WTC11 (cell line): ENCODE results near the gene ETF1. TPM values are rescaled to one million over a fixed set of nuclear protein-coding genes. Genes with fewer than 3 reads are reported as not detected.
A peak's percentile ranks its signal among the peaks of the same experiment; 100 is the strongest.

Experiments used
- CREB1 ChIP-seq: sonication (generic); formaldehyde crosslinking; IDR thresholded peaks from 2 replicates; pipeline ENCODE4 v1.8.0; 2023; ENCODE audit warnings: mild to moderate bottlenecking, missing genetic modification reagents
- EMX1 ChIP-seq: fragments of 250-450 bp; sonication (Bioruptor Pico); IDR thresholded peaks from 2 replicates; pipeline ENCODE4 v1.8.0; 2021; ENCODE audit warnings: mild to moderate bottlenecking
- FOXJ3 ChIP-seq: sonication (generic); formaldehyde crosslinking; IDR thresholded peaks from 2 replicates; pipeline ENCODE4 v1.9.0; 2021; ENCODE audit warnings: missing genetic modification reagents, mild to moderate bottlenecking, borderline replicate concordance
- GRHL2 ChIP-seq: fragments of 250-450 bp; sonication (Bioruptor Pico); IDR thresholded peaks from 2 replicates; pipeline ENCODE4 v1.8.0; 2022; ENCODE audit warnings: mild to moderate bottlenecking, moderate library complexity; ENCODE audit not compliant: insufficient replicate concordance, severe bottlenecking
- MXD4 ChIP-seq: fragments of 250-450 bp; sonication (Bioruptor Pico); IDR thresholded peaks from 2 replicates; pipeline ENCODE4 v1.8.0; 2021; ENCODE audit warnings: mild to moderate bottlenecking, moderate library complexity, borderline replicate concordance
- RELA ChIP-seq: sonication (generic); formaldehyde crosslinking; IDR thresholded peaks from 2 replicates; pipeline ENCODE4 v1.8.1; 2022; ENCODE audit warnings: missing genetic modification reagents, mild to moderate bottlenecking, borderline replicate concordance
- SP1 ChIP-seq: sonication (generic); formaldehyde crosslinking; conservative IDR thresholded peaks from 2 replicates; pipeline ENCODE4 v1.8.1; 2022; ENCODE audit warnings: missing genetic modification reagents
- TEAD4 ChIP-seq: sonication (generic); formaldehyde crosslinking; IDR thresholded peaks from 2 replicates; pipeline ENCODE4 v1.8.0; 2022; ENCODE audit warnings: mild to moderate bottlenecking, missing genetic modification reagents
- TP53 ChIP-seq: sonication (generic); formaldehyde crosslinking; IDR thresholded peaks from 2 replicates; pipeline ENCODE4 v1.8.1; 2023; ENCODE audit warnings: mild to moderate bottlenecking, missing genetic modification reagents
- ZNF263 ChIP-seq: sonication (generic); formaldehyde crosslinking; IDR thresholded peaks from 2 replicates; pipeline ENCODE4 v1.8.1; 2022; ENCODE audit warnings: low read depth, mild to moderate bottlenecking, moderate library complexity, missing genetic modification reagents
- ZNF423 ChIP-seq: fragments of 250-450 bp; sonication (Bioruptor Pico); IDR thresholded peaks from 2 replicates; pipeline ENCODE4 v2.1.2; 2022; ENCODE audit warnings: mild to moderate bottlenecking, moderate library complexity
- total RNA-seq: library from RNA; stranded (reverse); gene quantifications from 3 replicates; pipeline ENCODE4 v1.2.3, GENCODE V29; 2021
- TF ChIP-seq, protein P1 (sequence below): sonication (generic); formaldehyde crosslinking; IDR thresholded peaks from 2 replicates; pipeline ENCODE4 v1.8.1; 2022; ENCODE audit warnings: mild to moderate bottlenecking, moderate library complexity, missing genetic modification reagents
- TF ChIP-seq, protein P2 (sequence below): sonication (generic); formaldehyde crosslinking; IDR thresholded peaks from 2 replicates; pipeline ENCODE4 v1.8.1; 2023; ENCODE audit warnings: mild to moderate bottlenecking, missing genetic modification reagents, moderate library complexity
- TF ChIP-seq, protein P3 (sequence below): fragments of 250-450 bp; sonication (Bioruptor Pico); IDR thresholded peaks from 2 replicates; pipeline ENCODE4 v2.1.2; 2022; ENCODE audit warnings: mild to moderate bottlenecking, moderate library complexity
- TF ChIP-seq, protein P4 (sequence below): fragments of 250-450 bp; sonication (Bioruptor Pico); IDR thresholded peaks from 2 replicates; pipeline ENCODE4 v1.8.0; 2021; ENCODE audit warnings: mild to moderate bottlenecking
- TF ChIP-seq, protein P5 (sequence below): sonication (generic); formaldehyde crosslinking; IDR thresholded peaks from 2 replicates; pipeline ENCODE4 v1.8.0; 2023; ENCODE audit warnings: missing genetic modification reagents
- TF ChIP-seq, protein P6 (sequence below): fragments of 250-450 bp; sonication (Bioruptor Pico); IDR thresholded peaks from 2 replicates; pipeline ENCODE4 v1.9.0; 2021; ENCODE audit warnings: moderate library complexity, mild to moderate bottlenecking, inconsistent platforms, borderline replicate concordance
- TF ChIP-seq, protein P7 (sequence below): sonication (generic); formaldehyde crosslinking; IDR thresholded peaks from 2 replicates; pipeline ENCODE4 v1.8.1; 2023; ENCODE audit warnings: mild to moderate bottlenecking, missing genetic modification reagents, borderline replicate concordance
- TF ChIP-seq, protein P8 (sequence below): fragments of 250-450 bp; sonication (Bioruptor Pico); IDR thresholded peaks from 2 replicates; pipeline ENCODE4 v1.9.0; 2021; ENCODE audit warnings: mild to moderate bottlenecking
- TF ChIP-seq, protein P9 (sequence below): sonication (generic); formaldehyde crosslinking; IDR thresholded peaks from 2 replicates; pipeline ENCODE4 v1.8.0; 2023; ENCODE audit warnings: mild to moderate bottlenecking, missing genetic modification reagents

The ETF1 gene
- total RNA-seq, 1 experiment from 2014 or later, result 137 TPM

DNA sequence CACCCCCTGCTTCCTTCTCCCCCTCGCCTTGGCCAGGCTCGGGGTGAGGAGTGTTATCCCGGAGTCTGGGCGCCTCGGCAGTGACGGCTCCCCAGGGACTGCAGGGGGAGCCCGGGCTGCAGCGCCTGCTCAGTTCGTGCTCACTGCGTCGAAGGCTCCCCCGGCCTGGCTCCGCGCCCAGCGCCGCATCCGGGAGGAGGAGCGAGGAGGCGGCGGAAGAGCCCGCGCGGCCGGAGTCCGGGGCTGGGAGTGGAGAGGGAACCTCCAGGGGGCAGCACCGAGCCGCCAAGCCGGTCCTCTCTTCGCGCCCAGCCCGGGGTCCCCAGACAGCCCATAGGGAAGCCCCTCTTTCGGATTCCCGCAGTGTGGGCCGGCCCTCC lies 79.0 kb downstream of the ETF1 start (continued):
- TF ChIP-seq, protein P1, sequence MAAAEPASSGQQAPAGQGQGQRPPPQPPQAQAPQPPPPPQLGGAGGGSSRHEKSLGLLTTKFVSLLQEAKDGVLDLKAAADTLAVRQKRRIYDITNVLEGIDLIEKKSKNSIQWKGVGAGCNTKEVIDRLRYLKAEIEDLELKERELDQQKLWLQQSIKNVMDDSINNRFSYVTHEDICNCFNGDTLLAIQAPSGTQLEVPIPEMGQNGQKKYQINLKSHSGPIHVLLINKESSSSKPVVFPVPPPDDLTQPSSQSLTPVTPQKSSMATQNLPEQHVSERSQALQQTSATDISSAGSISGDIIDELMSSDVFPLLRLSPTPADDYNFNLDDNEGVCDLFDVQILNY, result peak; percentile 94
- TF ChIP-seq ZNF263 (CRISPR knock-in tag) (peak; percentile 83), GRHL2 (CRISPR knock-in tag) (no peak), RELA (CRISPR knock-in tag) (peak; percentile 69; the same call in 1 of the 2 replicates), MXD4 (CRISPR knock-in tag) (no peak), FOXJ3 (CRISPR knock-in tag) (no peak), TP53 (peak; percentile 79; the same call in 1 of the 2 replicates), ZNF423 (CRISPR knock-in tag) (peak; percentile 70), SP1 (CRISPR knock-in tag) (peak; percentile 65), TEAD4 (CRISPR knock-in tag) (no peak), CREB1 (CRISPR knock-in tag) (no peak), EMX1 (CRISPR knock-in tag) (0 out of 2 replicates have a peak, but pooled peaks have one; percentile 56)
- TF ChIP-seq, protein P2, sequence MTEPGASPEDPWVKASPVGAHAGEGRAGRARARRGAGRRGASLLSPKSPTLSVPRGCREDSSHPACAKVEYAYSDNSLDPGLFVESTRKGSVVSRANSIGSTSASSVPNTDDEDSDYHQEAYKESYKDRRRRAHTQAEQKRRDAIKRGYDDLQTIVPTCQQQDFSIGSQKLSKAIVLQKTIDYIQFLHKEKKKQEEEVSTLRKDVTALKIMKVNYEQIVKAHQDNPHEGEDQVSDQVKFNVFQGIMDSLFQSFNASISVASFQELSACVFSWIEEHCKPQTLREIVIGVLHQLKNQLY, result no peak
- TF ChIP-seq, protein P3, sequence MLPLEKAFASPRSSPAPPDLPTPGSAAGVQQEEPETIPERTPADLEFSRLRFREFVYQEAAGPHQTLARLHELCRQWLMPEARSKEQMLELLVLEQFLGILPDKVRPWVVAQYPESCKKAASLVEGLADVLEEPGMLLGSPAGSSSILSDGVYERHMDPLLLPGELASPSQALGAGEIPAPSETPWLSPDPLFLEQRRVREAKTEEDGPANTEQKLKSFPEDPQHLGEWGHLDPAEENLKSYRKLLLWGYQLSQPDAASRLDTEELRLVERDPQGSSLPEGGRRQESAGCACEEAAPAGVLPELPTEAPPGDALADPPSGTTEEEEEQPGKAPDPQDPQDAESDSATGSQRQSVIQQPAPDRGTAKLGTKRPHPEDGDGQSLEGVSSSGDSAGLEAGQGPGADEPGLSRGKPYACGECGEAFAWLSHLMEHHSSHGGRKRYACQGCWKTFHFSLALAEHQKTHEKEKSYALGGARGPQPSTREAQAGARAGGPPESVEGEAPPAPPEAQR (CRISPR knock-in tag), result no peak
- TF ChIP-seq, protein P4, sequence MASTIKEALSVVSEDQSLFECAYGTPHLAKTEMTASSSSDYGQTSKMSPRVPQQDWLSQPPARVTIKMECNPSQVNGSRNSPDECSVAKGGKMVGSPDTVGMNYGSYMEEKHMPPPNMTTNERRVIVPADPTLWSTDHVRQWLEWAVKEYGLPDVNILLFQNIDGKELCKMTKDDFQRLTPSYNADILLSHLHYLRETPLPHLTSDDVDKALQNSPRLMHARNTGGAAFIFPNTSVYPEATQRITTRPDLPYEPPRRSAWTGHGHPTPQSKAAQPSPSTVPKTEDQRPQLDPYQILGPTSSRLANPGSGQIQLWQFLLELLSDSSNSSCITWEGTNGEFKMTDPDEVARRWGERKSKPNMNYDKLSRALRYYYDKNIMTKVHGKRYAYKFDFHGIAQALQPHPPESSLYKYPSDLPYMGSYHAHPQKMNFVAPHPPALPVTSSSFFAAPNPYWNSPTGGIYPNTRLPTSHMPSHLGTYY, result peak; percentile 2; the same call in 1 of the 2 replicates
- TF ChIP-seq, protein P5, sequence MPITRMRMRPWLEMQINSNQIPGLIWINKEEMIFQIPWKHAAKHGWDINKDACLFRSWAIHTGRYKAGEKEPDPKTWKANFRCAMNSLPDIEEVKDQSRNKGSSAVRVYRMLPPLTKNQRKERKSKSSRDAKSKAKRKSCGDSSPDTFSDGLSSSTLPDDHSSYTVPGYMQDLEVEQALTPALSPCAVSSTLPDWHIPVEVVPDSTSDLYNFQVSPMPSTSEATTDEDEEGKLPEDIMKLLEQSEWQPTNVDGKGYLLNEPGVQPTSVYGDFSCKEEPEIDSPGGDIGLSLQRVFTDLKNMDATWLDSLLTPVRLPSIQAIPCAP (CRISPR knock-in tag), result 0 out of 2 replicates have a peak, but pooled peaks have one; percentile 39
- TF ChIP-seq, protein P6, sequence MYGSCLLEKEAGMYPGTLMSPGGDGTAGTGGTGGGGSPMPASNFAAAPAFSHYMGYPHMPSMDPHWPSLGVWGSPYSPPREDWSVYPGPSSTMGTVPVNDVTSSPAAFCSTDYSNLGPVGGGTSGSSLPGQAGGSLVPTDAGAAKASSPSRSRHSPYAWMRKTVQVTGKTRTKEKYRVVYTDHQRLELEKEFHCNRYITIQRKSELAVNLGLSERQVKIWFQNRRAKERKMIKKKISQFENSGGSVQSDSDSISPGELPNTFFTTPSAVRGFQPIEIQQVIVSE, result no peak
- TF ChIP-seq, protein P7, sequence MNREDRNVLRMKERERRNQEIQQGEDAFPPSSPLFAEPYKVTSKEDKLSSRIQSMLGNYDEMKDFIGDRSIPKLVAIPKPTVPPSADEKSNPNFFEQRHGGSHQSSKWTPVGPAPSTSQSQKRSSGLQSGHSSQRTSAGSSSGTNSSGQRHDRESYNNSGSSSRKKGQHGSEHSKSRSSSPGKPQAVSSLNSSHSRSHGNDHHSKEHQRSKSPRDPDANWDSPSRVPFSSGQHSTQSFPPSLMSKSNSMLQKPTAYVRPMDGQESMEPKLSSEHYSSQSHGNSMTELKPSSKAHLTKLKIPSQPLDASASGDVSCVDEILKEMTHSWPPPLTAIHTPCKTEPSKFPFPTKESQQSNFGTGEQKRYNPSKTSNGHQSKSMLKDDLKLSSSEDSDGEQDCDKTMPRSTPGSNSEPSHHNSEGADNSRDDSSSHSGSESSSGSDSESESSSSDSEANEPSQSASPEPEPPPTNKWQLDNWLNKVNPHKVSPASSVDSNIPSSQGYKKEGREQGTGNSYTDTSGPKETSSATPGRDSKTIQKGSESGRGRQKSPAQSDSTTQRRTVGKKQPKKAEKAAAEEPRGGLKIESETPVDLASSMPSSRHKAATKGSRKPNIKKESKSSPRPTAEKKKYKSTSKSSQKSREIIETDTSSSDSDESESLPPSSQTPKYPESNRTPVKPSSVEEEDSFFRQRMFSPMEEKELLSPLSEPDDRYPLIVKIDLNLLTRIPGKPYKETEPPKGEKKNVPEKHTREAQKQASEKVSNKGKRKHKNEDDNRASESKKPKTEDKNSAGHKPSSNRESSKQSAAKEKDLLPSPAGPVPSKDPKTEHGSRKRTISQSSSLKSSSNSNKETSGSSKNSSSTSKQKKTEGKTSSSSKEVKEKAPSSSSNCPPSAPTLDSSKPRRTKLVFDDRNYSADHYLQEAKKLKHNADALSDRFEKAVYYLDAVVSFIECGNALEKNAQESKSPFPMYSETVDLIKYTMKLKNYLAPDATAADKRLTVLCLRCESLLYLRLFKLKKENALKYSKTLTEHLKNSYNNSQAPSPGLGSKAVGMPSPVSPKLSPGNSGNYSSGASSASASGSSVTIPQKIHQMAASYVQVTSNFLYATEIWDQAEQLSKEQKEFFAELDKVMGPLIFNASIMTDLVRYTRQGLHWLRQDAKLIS (CRISPR knock-in tag), result peak; percentile 85; the same call in 1 of the 2 replicates
- TF ChIP-seq, protein P8, sequence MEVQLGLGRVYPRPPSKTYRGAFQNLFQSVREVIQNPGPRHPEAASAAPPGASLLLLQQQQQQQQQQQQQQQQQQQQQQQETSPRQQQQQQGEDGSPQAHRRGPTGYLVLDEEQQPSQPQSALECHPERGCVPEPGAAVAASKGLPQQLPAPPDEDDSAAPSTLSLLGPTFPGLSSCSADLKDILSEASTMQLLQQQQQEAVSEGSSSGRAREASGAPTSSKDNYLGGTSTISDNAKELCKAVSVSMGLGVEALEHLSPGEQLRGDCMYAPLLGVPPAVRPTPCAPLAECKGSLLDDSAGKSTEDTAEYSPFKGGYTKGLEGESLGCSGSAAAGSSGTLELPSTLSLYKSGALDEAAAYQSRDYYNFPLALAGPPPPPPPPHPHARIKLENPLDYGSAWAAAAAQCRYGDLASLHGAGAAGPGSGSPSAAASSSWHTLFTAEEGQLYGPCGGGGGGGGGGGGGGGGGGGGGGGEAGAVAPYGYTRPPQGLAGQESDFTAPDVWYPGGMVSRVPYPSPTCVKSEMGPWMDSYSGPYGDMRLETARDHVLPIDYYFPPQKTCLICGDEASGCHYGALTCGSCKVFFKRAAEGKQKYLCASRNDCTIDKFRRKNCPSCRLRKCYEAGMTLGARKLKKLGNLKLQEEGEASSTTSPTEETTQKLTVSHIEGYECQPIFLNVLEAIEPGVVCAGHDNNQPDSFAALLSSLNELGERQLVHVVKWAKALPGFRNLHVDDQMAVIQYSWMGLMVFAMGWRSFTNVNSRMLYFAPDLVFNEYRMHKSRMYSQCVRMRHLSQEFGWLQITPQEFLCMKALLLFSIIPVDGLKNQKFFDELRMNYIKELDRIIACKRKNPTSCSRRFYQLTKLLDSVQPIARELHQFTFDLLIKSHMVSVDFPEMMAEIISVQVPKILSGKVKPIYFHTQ (CRISPR knock-in tag), result no peak
- TF ChIP-seq, protein P9, sequence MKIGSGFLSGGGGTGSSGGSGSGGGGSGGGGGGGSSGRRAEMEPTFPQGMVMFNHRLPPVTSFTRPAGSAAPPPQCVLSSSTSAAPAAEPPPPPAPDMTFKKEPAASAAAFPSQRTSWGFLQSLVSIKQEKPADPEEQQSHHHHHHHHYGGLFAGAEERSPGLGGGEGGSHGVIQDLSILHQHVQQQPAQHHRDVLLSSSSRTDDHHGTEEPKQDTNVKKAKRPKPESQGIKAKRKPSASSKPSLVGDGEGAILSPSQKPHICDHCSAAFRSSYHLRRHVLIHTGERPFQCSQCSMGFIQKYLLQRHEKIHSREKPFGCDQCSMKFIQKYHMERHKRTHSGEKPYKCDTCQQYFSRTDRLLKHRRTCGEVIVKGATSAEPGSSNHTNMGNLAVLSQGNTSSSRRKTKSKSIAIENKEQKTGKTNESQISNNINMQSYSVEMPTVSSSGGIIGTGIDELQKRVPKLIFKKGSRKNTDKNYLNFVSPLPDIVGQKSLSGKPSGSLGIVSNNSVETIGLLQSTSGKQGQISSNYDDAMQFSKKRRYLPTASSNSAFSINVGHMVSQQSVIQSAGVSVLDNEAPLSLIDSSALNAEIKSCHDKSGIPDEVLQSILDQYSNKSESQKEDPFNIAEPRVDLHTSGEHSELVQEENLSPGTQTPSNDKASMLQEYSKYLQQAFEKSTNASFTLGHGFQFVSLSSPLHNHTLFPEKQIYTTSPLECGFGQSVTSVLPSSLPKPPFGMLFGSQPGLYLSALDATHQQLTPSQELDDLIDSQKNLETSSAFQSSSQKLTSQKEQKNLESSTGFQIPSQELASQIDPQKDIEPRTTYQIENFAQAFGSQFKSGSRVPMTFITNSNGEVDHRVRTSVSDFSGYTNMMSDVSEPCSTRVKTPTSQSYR, result 0 out of 2 replicates have a peak, but pooled peaks have one; percentile 3
